Activated CD8-positive, alpha-beta memory T cell treated with anti-CD3 and anti-CD28 coated beads, Interleukin-2, amount 10 ng/mL, durations not matched to agents 7 days and 5 days (primary cell): Measurements from ENCODE around the gene KLHL6. TPM values are rescaled to one million over a fixed set of nuclear protein-coding genes. Genes with fewer than 3 reads are reported as not detected.
"Not testable (repeated sequence)": the region's sequence is repeated elsewhere in the genome, so short reads cannot be mapped to it uniquely, and the experiment has no call there.

Experiments
- ATAC-seq: fragments of 150-1000 bp; cut with Tn5 transposase; one replicate; pipeline ENCODE4 v1.10.0; 2021; ENCODE audit warnings: moderate library complexity
- CTCF ChIA-PET: fragments of 350-600 bp; sonication (Branson Sonifier 250); formaldehyde crosslinking; loops from one replicate; lab custom pipeline; 2021; ENCODE audit warnings: antibody characterized with exemption; lab: Charles Lee
- DNase-seq: peaks from one replicate; pipeline ENCODE4 v3.0.0-alpha.2; 2020
- H3K27ac Mint-ChIP-seq: one replicate; pipeline ENCODE4 v1.8.0; 2021; ENCODE audit warnings: mild to moderate bottlenecking, mixed read lengths
- H3K27me3 Mint-ChIP-seq: one replicate; pipeline ENCODE4 v1.8.0; 2021; ENCODE audit warnings: mixed read lengths
- H3K36me3 Mint-ChIP-seq: one replicate; pipeline ENCODE4 v1.8.0; 2021; ENCODE audit warnings: mild to moderate bottlenecking, mixed read lengths
- H3K4me1 Mint-ChIP-seq: one replicate; pipeline ENCODE4 v1.8.0; 2021; ENCODE audit warnings: mixed read lengths
- H3K4me3 Mint-ChIP-seq: one replicate; pipeline ENCODE4 v1.8.0; 2021; ENCODE audit warnings: mild to moderate bottlenecking, moderate library complexity, mixed read lengths
- H3K9me3 Mint-ChIP-seq: one replicate; pipeline ENCODE4 v1.8.0; 2022; ENCODE audit warnings: low read depth, mixed read lengths
- total RNA-seq, 2 experiments: library from RNA; stranded (reverse); gene quantifications; one replicate each; pipeline ENCODE4 v1.2.3, GENCODE V29; 2021

The KLHL6 gene
- total RNA-seq, 2 experiments from 2014 or later, result 30.9 to 31.5 TPM

DNA sequence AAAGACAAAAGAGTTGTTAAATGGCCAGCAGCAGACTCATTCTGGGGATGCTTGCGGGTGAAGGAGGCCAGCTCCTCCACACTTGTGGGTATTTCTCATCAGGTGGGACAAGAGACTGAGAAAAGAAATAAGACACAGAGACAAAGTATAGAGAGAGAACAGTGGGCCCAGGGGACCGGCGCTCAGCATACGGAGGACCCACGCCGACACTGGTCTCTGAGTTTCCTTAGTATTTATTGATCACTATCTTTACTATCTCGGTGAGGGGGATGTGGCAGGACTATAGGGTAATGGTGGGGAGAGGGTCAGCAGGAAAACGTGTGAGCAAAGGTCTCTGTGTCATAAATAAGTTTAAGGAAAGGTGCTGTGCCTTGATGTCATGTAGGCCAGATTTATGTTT lies 35.2 kb downstream of the KLHL6 start:
- H3K4me1 Mint-ChIP-seq, result peaks cover 45% of the 10 kb centered on the region
- H3K9me3 Mint-ChIP-seq, H3K27me3 Mint-ChIP-seq, DNase-seq, H3K4me3 Mint-ChIP-seq, ATAC-seq, CTCF ChIA-PET, H3K27ac Mint-ChIP-seq: not testable (repeated sequence)
- peaks cover 34% of the 10 kb centered on the region for H3K36me3 Mint-ChIP-seq

GRCh38 chr3:183519891-183520290 lies 35.6 kb downstream of the KLHL6 start:
- peaks cover 45% of the 10 kb centered on the region for H3K4me1 Mint-ChIP-seq
- ATAC-seq (no peak), DNase-seq (no peak)
- no peak overlapping the region for H3K4me3 Mint-ChIP-seq
- CTCF ChIA-PET, result no interaction called here
- no peak overlapping the region for H3K27ac Mint-ChIP-seq
- peaks cover 33% of the 10 kb centered on the region for H3K36me3 Mint-ChIP-seq
- no peaks in the 10 kb centered on the region for H3K9me3 Mint-ChIP-seq
- no peaks in the 10 kb centered on the region for H3K27me3 Mint-ChIP-seq

GRCh38 chr3:183518491-183519251 lies 36.8 kb downstream of the KLHL6 start:
- H3K9me3 Mint-ChIP-seq, result no peaks in the 10 kb centered on the region
- peaks cover 32% of the 10 kb centered on the region for H3K36me3 Mint-ChIP-seq
- H3K4me1 Mint-ChIP-seq, result peaks cover 49% of the 10 kb centered on the region
- no peak overlapping the region for H3K4me3 Mint-ChIP-seq
- CTCF ChIA-PET, result interaction anchor here (0.8 to 1.1 kb wide), 2 partner anchors 8 to 45 kb away, joined by 3 to 4 read pairs; no protein-coding TSS in a partner anchor
- H3K27ac Mint-ChIP-seq, result peak overlapping the region; percentile 76
- peak; percentile 37 for ATAC-seq
- no peak for DNase-seq
- H3K27me3 Mint-ChIP-seq, result no peaks in the 10 kb centered on the region

DNA sequence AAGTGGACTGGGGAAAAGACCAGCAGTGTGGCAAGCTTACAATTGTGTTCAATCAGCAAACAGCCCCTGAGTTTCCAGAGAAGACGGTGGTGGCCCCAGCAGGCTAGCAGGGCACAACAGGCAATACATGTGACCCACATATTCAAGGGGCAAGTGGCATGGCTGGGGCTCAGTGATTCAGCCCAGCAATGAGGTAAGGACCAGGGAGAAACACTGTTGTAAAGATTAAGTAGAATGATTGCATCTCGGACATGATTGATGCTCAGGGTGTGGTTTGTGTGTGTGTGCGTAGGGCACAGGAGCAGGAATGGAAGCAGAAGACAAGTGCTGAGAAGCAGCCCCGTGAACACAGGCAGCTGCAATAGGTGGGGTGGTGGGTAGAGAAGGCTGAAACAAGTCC lies 37.9 kb downstream of the KLHL6 start:
- H3K9me3 Mint-ChIP-seq, result no peaks in the 10 kb centered on the region

DNA sequence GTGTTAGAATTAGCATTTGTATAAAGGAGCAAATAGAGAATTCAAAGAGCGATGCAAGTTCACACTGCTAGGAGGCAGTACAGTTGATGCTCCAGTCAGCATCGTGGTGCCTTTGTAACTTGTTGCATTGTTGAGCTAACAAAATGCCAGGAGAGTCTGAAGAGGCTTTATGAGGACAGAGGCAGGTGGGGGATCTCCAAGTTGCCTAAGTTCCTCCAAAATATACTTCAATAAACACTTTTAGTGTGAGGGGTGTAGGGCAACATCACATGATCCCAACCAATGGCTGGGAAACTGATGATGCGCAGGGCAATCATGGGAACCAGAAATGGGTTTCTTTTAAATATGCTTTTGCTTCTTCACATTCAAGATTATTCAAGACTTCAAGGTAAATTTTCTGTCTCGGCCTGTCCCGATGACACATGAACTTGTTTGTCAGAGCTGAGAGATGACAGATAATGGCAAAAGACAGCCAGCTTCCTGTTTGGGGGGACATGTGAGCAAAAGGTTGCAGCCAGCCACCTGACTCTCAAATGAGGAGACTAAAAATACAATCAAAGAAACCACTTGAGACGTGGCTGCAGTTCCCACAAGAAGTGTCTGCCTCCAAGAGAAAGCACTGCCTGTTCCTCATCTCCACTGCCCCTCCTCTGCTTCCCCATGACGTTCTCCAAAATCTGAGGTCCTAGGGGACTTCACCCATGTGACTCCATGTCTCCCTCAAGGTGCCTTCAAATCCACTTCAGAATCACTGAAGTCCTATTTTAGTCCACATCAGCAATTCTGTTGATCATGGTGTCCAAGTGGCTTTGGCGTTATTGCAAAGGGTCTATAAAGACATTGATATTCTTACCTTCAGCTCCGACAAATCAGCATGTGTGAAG lies 39.3 kb downstream of the KLHL6 start:
- H3K27ac Mint-ChIP-seq, result peak overlapping the region; percentile 90
- H3K36me3 Mint-ChIP-seq, result peaks cover 26% of the 10 kb centered on the region
- peak overlapping the region; percentile 11 for H3K4me3 Mint-ChIP-seq
- ATAC-seq (peak; percentile 75), DNase-seq (peak; percentile 80)
- peaks cover 63% of the 10 kb centered on the region for H3K4me1 Mint-ChIP-seq
- CTCF ChIA-PET, result interaction anchor here (0.8 to 1.6 kb wide), 4 partner anchors 11 to 35 kb away, joined by 3 to 4 read pairs (median 4); no protein-coding TSS in a partner anchor
- no peaks in the 10 kb centered on the region for H3K27me3 Mint-ChIP-seq
- no peaks in the 10 kb centered on the region for H3K9me3 Mint-ChIP-seq

More for the DNA sequence above, 37.9 kb downstream of the KLHL6 start:
- Mint-ChIP-seq H3K27ac (peak overlapping the region; percentile 71), H3K4me3 (no peak overlapping the region), H3K27me3 (no peaks in the 10 kb centered on the region), H3K36me3 (peaks cover 28% of the 10 kb centered on the region), H3K4me1 (peaks cover 57% of the 10 kb centered on the region)
- DNase-seq (no peak), ATAC-seq (no peak)
- CTCF ChIA-PET, result no interaction called here

GRCh38 chr3:183514021-183514420 lies 41.5 kb downstream of the KLHL6 start:
- Mint-ChIP-seq H3K4me1 (peaks cover 63% of the 10 kb centered on the region), H3K27ac (peak overlapping the region; percentile 80)
- CTCF ChIA-PET, result interaction anchor here (1.1 to 1.7 kb wide), 5 partner anchors 11 to 47 kb away, joined by 3 to 5 read pairs (median 4); no protein-coding TSS in a partner anchor

GRCh38 chr3:183513046-183513706 lies 42.3 kb downstream of the KLHL6 start:
- H3K36me3 Mint-ChIP-seq, result peaks cover 29% of the 10 kb centered on the region
- no peaks in the 10 kb centered on the region for H3K27me3 Mint-ChIP-seq
- peaks cover 54% of the 10 kb centered on the region for H3K4me1 Mint-ChIP-seq
- peak; percentile 84 for DNase-seq
- CTCF ChIA-PET, result interaction anchor here (0.7 to 1.7 kb wide), 7 partner anchors 10 to 47 kb away, joined by 3 to 5 read pairs (median 4); no protein-coding TSS in a partner anchor
- H3K9me3 Mint-ChIP-seq, result no peaks in the 10 kb centered on the region
- H3K4me3 Mint-ChIP-seq, result peak overlapping the region; percentile 11
- peak overlapping the region; percentile 80 for H3K27ac Mint-ChIP-seq
- peak; percentile 85 for ATAC-seq

More at GRCh38 chr3:183514021-183514420, 41.5 kb downstream of the KLHL6 start:
- peak overlapping the region; percentile 47 for H3K4me3 Mint-ChIP-seq
- no peaks in the 10 kb centered on the region for H3K27me3 Mint-ChIP-seq
- no peak for ATAC-seq
- no peaks in the 10 kb centered on the region for H3K9me3 Mint-ChIP-seq
- peak; percentile 30 for DNase-seq
- peaks cover 23% of the 10 kb centered on the region for H3K36me3 Mint-ChIP-seq

DNA sequence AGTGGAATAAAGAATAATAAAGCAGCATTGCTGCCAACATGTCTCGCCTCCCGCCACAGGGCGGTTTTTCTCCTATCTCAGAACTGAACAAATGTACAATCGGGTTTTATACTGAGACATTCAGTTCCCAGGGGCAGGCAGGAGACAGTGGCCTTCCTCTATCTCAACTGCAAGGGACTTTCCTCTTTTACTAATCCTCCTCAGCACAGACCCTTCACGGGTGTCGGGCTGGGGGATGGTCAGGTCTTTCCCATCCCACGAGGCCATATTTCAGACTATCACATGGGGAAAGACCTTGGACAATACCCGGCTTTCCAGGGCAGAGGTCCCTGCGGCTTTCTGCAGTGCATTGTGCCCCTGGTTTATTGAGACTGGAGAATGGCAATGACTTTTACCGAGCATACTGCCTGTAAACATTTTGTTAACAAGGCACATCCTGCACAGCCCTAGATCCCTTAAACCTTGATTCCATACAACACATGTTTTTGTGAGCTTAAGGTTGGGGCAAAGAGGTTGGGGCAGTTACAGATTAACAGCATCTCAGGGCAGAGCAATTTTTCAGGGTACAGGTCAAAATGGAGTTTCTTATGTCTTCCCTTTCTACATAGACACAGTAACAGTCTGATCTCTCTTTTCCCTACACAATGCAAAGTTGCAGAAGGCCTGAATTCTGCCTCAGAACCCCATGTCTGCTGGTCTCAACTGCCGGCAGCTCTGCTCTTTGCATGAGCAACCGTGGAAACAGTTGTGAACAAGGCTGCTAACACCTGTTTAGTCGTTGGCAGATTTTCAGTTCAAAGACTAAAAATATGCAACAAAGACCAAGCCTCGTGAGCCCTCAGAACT lies 44.0 kb downstream of the KLHL6 start:
- H3K4me3 Mint-ChIP-seq, H3K9me3 Mint-ChIP-seq, ATAC-seq, H3K27me3 Mint-ChIP-seq, CTCF ChIA-PET: not testable (repeated sequence)
- Mint-ChIP-seq H3K4me1 (peaks cover 45% of the 10 kb centered on the region), H3K27ac (peak overlapping the region; percentile 33), H3K36me3 (peaks cover 37% of the 10 kb centered on the region)
- DNase-seq, result peak; percentile 37

GRCh38 chr3:183508821-183509220 lies 46.7 kb downstream of the KLHL6 start:
- H3K4me3 Mint-ChIP-seq, result no peak overlapping the region
- H3K4me1 Mint-ChIP-seq, result peaks cover 24% of the 10 kb centered on the region
- CTCF ChIA-PET, result interaction anchor here (0.7 to 1.6 kb wide), 3 partner anchors 29 to 741 kb away, joined by 3 read pairs; no protein-coding TSS in a partner anchor
- H3K9me3 Mint-ChIP-seq, result peaks cover 2% of the 10 kb centered on the region
- no peaks in the 10 kb centered on the region for H3K27me3 Mint-ChIP-seq
- no peak overlapping the region for H3K27ac Mint-ChIP-seq
- ATAC-seq, result no peak
- no peak for DNase-seq
- H3K36me3 Mint-ChIP-seq, result peaks cover 37% of the 10 kb centered on the region

DNA sequence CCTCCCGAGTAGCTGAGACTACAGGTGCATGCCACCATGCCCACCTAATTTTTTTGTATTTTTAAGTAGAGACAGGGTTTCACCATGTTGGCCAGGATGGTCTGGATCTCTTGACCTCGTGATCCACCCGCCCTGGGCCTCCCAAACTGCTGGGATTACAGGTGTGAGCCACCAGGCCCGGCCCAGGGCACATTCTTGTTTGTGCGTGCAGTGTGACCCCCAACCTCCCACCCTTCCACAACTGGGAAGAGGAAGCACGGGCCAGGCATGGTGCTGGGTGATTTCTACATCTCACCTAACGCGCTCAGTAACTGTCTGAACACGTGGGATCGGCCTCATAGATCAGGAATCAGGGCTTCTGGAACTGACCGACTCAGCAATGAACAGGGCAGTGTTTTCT lies 48.0 kb downstream of the KLHL6 start:
- H3K27ac Mint-ChIP-seq, result no peak overlapping the region
- DNase-seq (peak; percentile 27), ATAC-seq (no peak)
- no peak overlapping the region for H3K4me3 Mint-ChIP-seq
- no peaks in the 10 kb centered on the region for H3K27me3 Mint-ChIP-seq
- H3K4me1 Mint-ChIP-seq, result peaks cover 13% of the 10 kb centered on the region
- CTCF ChIA-PET, result no interaction called here
- peaks cover 34% of the 10 kb centered on the region for H3K36me3 Mint-ChIP-seq
- peaks cover 2% of the 10 kb centered on the region for H3K9me3 Mint-ChIP-seq

DNA sequence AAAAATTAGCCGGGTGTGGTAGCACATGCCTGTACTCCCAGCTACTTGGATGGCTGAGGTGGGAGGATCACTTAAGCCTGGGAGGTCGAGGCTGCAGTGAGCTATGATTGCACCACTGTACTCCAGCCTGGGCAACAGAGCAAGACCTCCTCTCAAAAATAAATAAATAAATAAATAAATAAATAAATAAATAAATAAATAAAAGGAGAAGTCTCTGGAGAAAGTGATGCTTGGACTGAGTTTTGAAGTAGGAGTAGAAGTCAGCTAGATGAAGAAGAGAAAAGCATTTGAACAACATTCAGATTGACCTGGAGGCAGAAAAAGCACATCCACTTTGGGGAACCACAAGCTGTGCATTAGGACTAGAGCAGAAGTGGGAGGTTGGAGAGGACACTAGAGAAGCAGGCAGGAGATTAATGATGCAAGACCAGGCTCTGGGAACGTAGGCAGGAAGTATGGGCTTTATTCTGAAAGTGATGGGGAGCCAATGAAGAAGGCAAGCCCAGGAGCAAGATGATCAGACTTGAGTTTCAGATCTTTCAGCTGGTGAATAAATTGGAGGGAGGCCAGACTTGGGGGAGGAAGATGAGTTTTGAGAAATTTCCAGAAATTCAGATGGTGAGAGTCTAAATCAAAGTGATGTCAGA lies 48.7 kb downstream of the KLHL6 start:
- Mint-ChIP-seq H3K36me3 (peaks cover 35% of the 10 kb centered on the region), H3K9me3 (peaks cover 2% of the 10 kb centered on the region), H3K27me3 (no peaks in the 10 kb centered on the region), H3K4me3 (no peak overlapping the region), H3K4me1 (peaks cover 10% of the 10 kb centered on the region), H3K27ac (no peak overlapping the region)
- ATAC-seq (no peak), DNase-seq (peak; percentile 22)
- CTCF ChIA-PET, result interaction anchor here (0.7 to 1.2 kb wide), 3 partner anchors 18 to 35 kb away, joined by 3 read pairs; no protein-coding TSS in a partner anchor

- Mint-ChIP-seq H3K9me3 (peaks cover 2% of the 10 kb centered on the region), H3K27ac (no peak overlapping the region)
Observed at GRCh38 chr3:183504597-183504996, 50.9 kb downstream of the KLHL6 start.

More at GRCh38 chr3:183504597-183504996, 50.9 kb downstream of the KLHL6 start:
- CTCF ChIA-PET, result no interaction called here
- DNase-seq (no peak), ATAC-seq (no peak)
- no peak overlapping the region for H3K4me3 Mint-ChIP-seq
- no peaks in the 10 kb centered on the region for H3K27me3 Mint-ChIP-seq
- H3K36me3 Mint-ChIP-seq, result peaks cover 45% of the 10 kb centered on the region
- H3K4me1 Mint-ChIP-seq, result peaks cover 7% of the 10 kb centered on the region
